NCI-H1048 (cell line): ENCODE results near the gene KICS2.
"Not testable (repeated sequence)": the region's sequence is repeated elsewhere in the genome, so short reads cannot be mapped to it uniquely, and the experiment has no call there.

Experiments
- DNase-seq: peaks from one replicate; lab custom pipeline; 2025; lab: John Stamatoyannopoulos, UW

KICS2 gene

GRCh38 chr12:64216239-64216638, 5.9 kb downstream of the KICS2 start:
- DNase-seq: no peak

GRCh38 chr12:64212119-64212746, 9.9 kb downstream of the KICS2 start:
- no peak for DNase-seq

- no peak for DNase-seq
These were observed 14.6 kb downstream of the KICS2 start for GRCh38 chr12:64207453-64207852.

GRCh38 chr12:64205542-64205941, 16.6 kb downstream of the KICS2 start:
- no peak for DNase-seq

- no peak for DNase-seq
These were observed 18.3 kb downstream of the KICS2 start for GRCh38 chr12:64203775-64204174.

GRCh38 chr12:64203036-64203435, 19.1 kb downstream of the KICS2 start:
- no peak for DNase-seq

GRCh38 chr12:64195841-64196240, 26.3 kb downstream of the KICS2 start:
- not testable (repeated sequence) for DNase-seq

- no peak for DNase-seq
These were observed 27.6 kb downstream of the KICS2 start for GRCh38 chr12:64194333-64195149.

- no peak for DNase-seq
These were observed 28.2 kb downstream of the KICS2 start for GRCh38 chr12:64193931-64194330.

GRCh38 chr12:64192644-64193444, 29.3 kb downstream of the KICS2 start:
- no peak for DNase-seq

- no peak for DNase-seq
These were observed 32.0 kb downstream of the KICS2 start for GRCh38 chr12:64190140-64190539.

- no peak for DNase-seq
These were observed 32.6 kb downstream of the KICS2 start for GRCh38 chr12:64189530-64189929.

GRCh38 chr12:64187794-64188193, 34.3 kb downstream of the KICS2 start:
- no peak for DNase-seq

- DNase-seq: no peak
These were observed 34.7 kb downstream of the KICS2 start for GRCh38 chr12:64187370-64187769.

GRCh38 chr12:64186789-64187188, 35.3 kb downstream of the KICS2 start:
- no peak for DNase-seq

GRCh38 chr12:64184216-64184615, 37.9 kb downstream of the KICS2 start:
- DNase-seq: no peak

- no peak for DNase-seq
These were observed 40.4 kb downstream of the KICS2 start for GRCh38 chr12:64181430-64182291.

- no peak for DNase-seq
These were observed 41.1 kb downstream of the KICS2 start for GRCh38 chr12:64180951-64181350.

GRCh38 chr12:64178122-64178521, 44.0 kb downstream of the KICS2 start:
- DNase-seq: no peak

- no peak for DNase-seq
These were observed 45.1 kb downstream of the KICS2 start for GRCh38 chr12:64177001-64177400.

- no peak for DNase-seq
These were observed 46.7 kb downstream of the KICS2 start for GRCh38 chr12:64175254-64175945.
